ENCODE data around the gene CCL27.

The CCL27 gene

GRCh38 chr9:34690983-34691935, 28.8 kb upstream of the CCL27 start, which contains the start of gene CCL19:
Gene CCL19, minus strand, starts transcription at chr9:34691276. Its CDS starts 137 bp downstream, at chr9:34691139.
- WGBS (ENCODE audit: extremely low coverage, insufficient coverage, low lambda C conversion rate) = no CpG with 5 or more reads among the region's 6 CpGs
- H3K4me1 ChIP-seq (ENCODE audit: control insufficient read depth, low read depth, low read length) = no peaks in the 10 kb centered on the region
- no peak for DNase-seq

GRCh38 chr9:34689512-34689911, 27.1 kb upstream of the CCL27 start:
- Histone ChIP-seq H3K4me2 (ENCODE audit: low read length) (no peak overlapping the region), H3K23ac (ENCODE audit: low read length) (no peak overlapping the region), H3K18ac (ENCODE audit: low read length) (no peak overlapping the region), H2BK5ac (ENCODE audit: low read length) (no peak overlapping the region), H2BK15ac (replicated peaks; ENCODE audit: low read depth) (no peak overlapping the region), H3K4me1 (ENCODE audit: control insufficient read depth, low read depth, low read length) (no peaks in the 10 kb centered on the region), H3K27ac (ENCODE audit: low read depth, low read length) (no peak overlapping the region), H3K27me3 (ENCODE audit: insufficient read depth, low read length, poor library complexity) (no peaks in the 10 kb centered on the region), H2BK120ac (ENCODE audit: low read depth, low read length) (no peak overlapping the region), H3K4ac (ENCODE audit: low read depth, low read length) (no peak overlapping the region), H3K36me3 (ENCODE audit: control insufficient read depth, insufficient read depth, low read length) (no peaks in the 10 kb centered on the region), H4K8ac (ENCODE audit: low read depth, low read length) (no peak overlapping the region), H3K79me2 (ENCODE audit: control insufficient read depth, insufficient read depth, low read length) (no peaks in the 10 kb centered on the region), H3K79me1 (ENCODE audit: low read length) (no peaks in the 10 kb centered on the region), H3K9ac (ENCODE audit: low read length) (no peak overlapping the region), H2AK5ac (ENCODE audit: low read length) (no peak overlapping the region), H3K56ac (ENCODE audit: low read length) (no peak overlapping the region), H3K4me3 (ENCODE audit: low read length) (no peak overlapping the region), H4K5ac (ENCODE audit: low read length) (no peak overlapping the region)
- no CpG with 5 or more reads among the region's 8 CpGs for WGBS (ENCODE audit: extremely low coverage, insufficient coverage, low lambda C conversion rate)
- no peak for DNase-seq

More at GRCh38 chr9:34690983-34691935, 28.8 kb upstream of the CCL27 start, which contains the start of gene CCL19:
- no peak within 1 kb of the TSS for H3K23ac ChIP-seq (ENCODE audit: low read length)
- H3K4me3 ChIP-seq (ENCODE audit: low read length) = no peak within 1 kb of the TSS
- no peaks in the 10 kb centered on the region for H3K36me3 ChIP-seq (ENCODE audit: control insufficient read depth, insufficient read depth, low read length)
- H3K4me2 ChIP-seq (ENCODE audit: low read length) = no peak within 1 kb of the TSS
- no peak within 1 kb of the TSS for H3K27ac ChIP-seq (ENCODE audit: low read depth, low read length)
- no peak within 1 kb of the TSS for H3K18ac ChIP-seq (ENCODE audit: low read length)
- H2AK5ac ChIP-seq (ENCODE audit: low read length) = no peak within 1 kb of the TSS
- no peak within 1 kb of the TSS for H3K56ac ChIP-seq (ENCODE audit: low read length)
- no peak within 1 kb of the TSS for H3K4ac ChIP-seq (ENCODE audit: low read depth, low read length)
- H4K5ac ChIP-seq (ENCODE audit: low read length) = no peak within 1 kb of the TSS
- H3K79me1 ChIP-seq (ENCODE audit: low read length) = no peaks in the 10 kb centered on the region
- no peak within 1 kb of the TSS for H3K9ac ChIP-seq (ENCODE audit: low read length)
- H2BK5ac ChIP-seq (ENCODE audit: low read length) = no peak within 1 kb of the TSS
- H3K79me2 ChIP-seq (ENCODE audit: control insufficient read depth, insufficient read depth, low read length) = no peaks in the 10 kb centered on the region
- H2BK15ac ChIP-seq (replicated peaks; ENCODE audit: low read depth) = no peak within 1 kb of the TSS
- no peaks in the 10 kb centered on the region for H3K27me3 ChIP-seq (ENCODE audit: insufficient read depth, low read length, poor library complexity)
- H2BK120ac ChIP-seq (ENCODE audit: low read depth, low read length) = no peak within 1 kb of the TSS
- no peak within 1 kb of the TSS for H4K8ac ChIP-seq (ENCODE audit: low read depth, low read length)

- Histone ChIP-seq H2BK15ac (replicated peaks; ENCODE audit: low read depth) (no peak overlapping the region), H3K56ac (ENCODE audit: low read length) (no peak overlapping the region), H2BK120ac (ENCODE audit: low read depth, low read length) (no peak overlapping the region)
Observed at GRCh38 chr9:34689116-34689470, 26.6 kb upstream of the CCL27 start.

GRCh38 chr9:34688329-34689115, 26.1 kb upstream of the CCL27 start:
- Histone ChIP-seq H3K79me1 (ENCODE audit: low read length) (no peaks in the 10 kb centered on the region), H2BK120ac (ENCODE audit: low read depth, low read length) (no peak overlapping the region), H3K27me3 (ENCODE audit: insufficient read depth, low read length, poor library complexity) (no peaks in the 10 kb centered on the region), H3K4me2 (ENCODE audit: low read length) (no peak overlapping the region), H2BK5ac (ENCODE audit: low read length) (no peak overlapping the region), H3K36me3 (ENCODE audit: control insufficient read depth, insufficient read depth, low read length) (no peaks in the 10 kb centered on the region), H3K56ac (ENCODE audit: low read length) (no peak overlapping the region), H3K18ac (ENCODE audit: low read length) (no peak overlapping the region), H2AK5ac (ENCODE audit: low read length) (no peak overlapping the region), H4K8ac (ENCODE audit: low read depth, low read length) (no peak overlapping the region), H3K9ac (ENCODE audit: low read length) (no peak overlapping the region), H3K27ac (ENCODE audit: low read depth, low read length) (no peak overlapping the region), H3K23ac (ENCODE audit: low read length) (no peak overlapping the region), H4K5ac (ENCODE audit: low read length) (no peak overlapping the region), H3K4me3 (ENCODE audit: low read length) (no peak overlapping the region), H2BK15ac (replicated peaks; ENCODE audit: low read depth) (no peak overlapping the region), H3K4me1 (ENCODE audit: control insufficient read depth, low read depth, low read length) (no peaks in the 10 kb centered on the region), H3K79me2 (ENCODE audit: control insufficient read depth, insufficient read depth, low read length) (no peaks in the 10 kb centered on the region), H3K4ac (ENCODE audit: low read depth, low read length) (no peak overlapping the region)
- no peak for DNase-seq
- no CpG with 5 or more reads among the region's 5 CpGs for WGBS (ENCODE audit: extremely low coverage, insufficient coverage, low lambda C conversion rate)

More at GRCh38 chr9:34689116-34689470, 26.6 kb upstream of the CCL27 start:
- H3K4me1 ChIP-seq (ENCODE audit: control insufficient read depth, low read depth, low read length) = no peaks in the 10 kb centered on the region
- H4K5ac ChIP-seq (ENCODE audit: low read length) = no peak overlapping the region
- H3K4ac ChIP-seq (ENCODE audit: low read depth, low read length) = no peak overlapping the region
- H2BK5ac ChIP-seq (ENCODE audit: low read length) = no peak overlapping the region
- DNase-seq = no peak
- H3K36me3 ChIP-seq (ENCODE audit: control insufficient read depth, insufficient read depth, low read length) = no peaks in the 10 kb centered on the region
- H3K18ac ChIP-seq (ENCODE audit: low read length) = no peak overlapping the region
- H3K79me1 ChIP-seq (ENCODE audit: low read length) = no peaks in the 10 kb centered on the region
- H2AK5ac ChIP-seq (ENCODE audit: low read length) = no peak overlapping the region
- H4K8ac ChIP-seq (ENCODE audit: low read depth, low read length) = no peak overlapping the region
- no peaks in the 10 kb centered on the region for H3K79me2 ChIP-seq (ENCODE audit: control insufficient read depth, insufficient read depth, low read length)
- no peaks in the 10 kb centered on the region for H3K27me3 ChIP-seq (ENCODE audit: insufficient read depth, low read length, poor library complexity)
- no peak overlapping the region for H3K4me2 ChIP-seq (ENCODE audit: low read length)
- WGBS (ENCODE audit: extremely low coverage, insufficient coverage, low lambda C conversion rate) = no CpG with 5 or more reads among the region's 4 CpGs
- H3K9ac ChIP-seq (ENCODE audit: low read length) = no peak overlapping the region
- no peak overlapping the region for H3K4me3 ChIP-seq (ENCODE audit: low read length)
- no peak overlapping the region for H3K23ac ChIP-seq (ENCODE audit: low read length)
- H3K27ac ChIP-seq (ENCODE audit: low read depth, low read length) = no peak overlapping the region

GRCh38 chr9:34687276-34688030, 25.0 kb upstream of the CCL27 start:
- H3K79me1 ChIP-seq (ENCODE audit: low read length) = no peaks in the 10 kb centered on the region

More at GRCh38 chr9:34687276-34688030, 25.0 kb upstream of the CCL27 start:
- H3K27ac ChIP-seq (ENCODE audit: low read depth, low read length) = no peak overlapping the region
- H2BK5ac ChIP-seq (ENCODE audit: low read length) = no peak overlapping the region
- H3K27me3 ChIP-seq (ENCODE audit: insufficient read depth, low read length, poor library complexity) = no peaks in the 10 kb centered on the region
- H3K4ac ChIP-seq (ENCODE audit: low read depth, low read length) = no peak overlapping the region
- no peak overlapping the region for H2AK5ac ChIP-seq (ENCODE audit: low read length)
- no peak overlapping the region for H3K23ac ChIP-seq (ENCODE audit: low read length)
- WGBS (ENCODE audit: extremely low coverage, insufficient coverage, low lambda C conversion rate) = no CpG with 5 or more reads among the region's 10 CpGs
- no peaks in the 10 kb centered on the region for H3K79me2 ChIP-seq (ENCODE audit: control insufficient read depth, insufficient read depth, low read length)
- DNase-seq = no peak
- no peak overlapping the region for H2BK15ac ChIP-seq (replicated peaks; ENCODE audit: low read depth)
- no peak overlapping the region for H3K56ac ChIP-seq (ENCODE audit: low read length)
- H4K5ac ChIP-seq (ENCODE audit: low read length) = no peak overlapping the region
- H3K4me3 ChIP-seq (ENCODE audit: low read length) = no peak overlapping the region
- no peak overlapping the region for H3K18ac ChIP-seq (ENCODE audit: low read length)
- H3K9ac ChIP-seq (ENCODE audit: low read length) = no peak overlapping the region
- no peaks in the 10 kb centered on the region for H3K36me3 ChIP-seq (ENCODE audit: control insufficient read depth, insufficient read depth, low read length)
- H3K4me1 ChIP-seq (ENCODE audit: control insufficient read depth, low read depth, low read length) = no peaks in the 10 kb centered on the region
- no peak overlapping the region for H2BK120ac ChIP-seq (ENCODE audit: low read depth, low read length)
- no peak overlapping the region for H3K4me2 ChIP-seq (ENCODE audit: low read length)
- no peak overlapping the region for H4K8ac ChIP-seq (ENCODE audit: low read depth, low read length)

All from mesendoderm (in vitro differentiated cells).